ENCODE results near the gene WWTR1.

- TF ChIP-seq NFE2L2 (conservative IDR thresholded peaks at IDR 0.05; ENCODE audit: low read length) (no peak), POLR2A (IDR thresholded peaks at IDR 0.05; ENCODE audit: low read length) (no peak), CHD2 (IDR thresholded peaks at IDR 0.05; ENCODE audit: low read length, partially characterized antibody) (no peak)
Measured at GRCh38 chr3:149647285-149647684, 10.5 kb downstream of the WWTR1 start.
